ENCODE measurements around the gene ZYG11B. TPM values are rescaled to one million over a fixed set of nuclear protein-coding genes. Genes with fewer than 3 reads are reported as not detected.

The ZYG11B gene
- polyA plus RNA-seq, 1 experiment = 26.1 TPM

DNA sequence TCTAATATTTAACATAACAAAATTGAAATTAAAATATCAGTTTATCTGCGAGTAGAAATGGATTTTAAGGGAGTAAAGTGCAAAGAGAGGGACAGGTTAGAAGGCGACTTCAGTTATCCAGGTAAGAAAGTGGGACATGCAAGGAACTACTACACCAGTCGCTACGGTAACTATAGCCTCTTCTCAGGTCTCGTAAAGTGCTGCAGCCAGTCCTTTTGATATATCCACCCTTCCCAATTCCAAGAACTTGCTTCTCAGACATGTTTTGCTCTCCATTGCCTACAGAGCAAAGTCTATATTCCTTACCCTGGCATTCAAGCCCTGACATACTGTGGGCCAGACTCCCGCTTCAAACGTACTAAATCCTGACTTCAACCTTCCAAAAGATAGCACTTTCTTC is 30.6 kb upstream of the ZYG11B start:
- ChIA-PET CTCF (interaction anchor here (0.7 to 1.0 kb wide), 2 partner anchors 11 to 348 kb away, joined by 3 to 4 read pairs; no protein-coding TSS in a partner anchor), POLR2A (no interaction called here)
- DNase-seq (ENCODE audit: low read depth, low spot score) = no peak
- H3K27me3 ChIP-seq (ENCODE audit: control insufficient read depth, insufficient read depth, low read length) = no peaks in the 10 kb centered on the region
- TF ChIP-seq, protein P1, sequence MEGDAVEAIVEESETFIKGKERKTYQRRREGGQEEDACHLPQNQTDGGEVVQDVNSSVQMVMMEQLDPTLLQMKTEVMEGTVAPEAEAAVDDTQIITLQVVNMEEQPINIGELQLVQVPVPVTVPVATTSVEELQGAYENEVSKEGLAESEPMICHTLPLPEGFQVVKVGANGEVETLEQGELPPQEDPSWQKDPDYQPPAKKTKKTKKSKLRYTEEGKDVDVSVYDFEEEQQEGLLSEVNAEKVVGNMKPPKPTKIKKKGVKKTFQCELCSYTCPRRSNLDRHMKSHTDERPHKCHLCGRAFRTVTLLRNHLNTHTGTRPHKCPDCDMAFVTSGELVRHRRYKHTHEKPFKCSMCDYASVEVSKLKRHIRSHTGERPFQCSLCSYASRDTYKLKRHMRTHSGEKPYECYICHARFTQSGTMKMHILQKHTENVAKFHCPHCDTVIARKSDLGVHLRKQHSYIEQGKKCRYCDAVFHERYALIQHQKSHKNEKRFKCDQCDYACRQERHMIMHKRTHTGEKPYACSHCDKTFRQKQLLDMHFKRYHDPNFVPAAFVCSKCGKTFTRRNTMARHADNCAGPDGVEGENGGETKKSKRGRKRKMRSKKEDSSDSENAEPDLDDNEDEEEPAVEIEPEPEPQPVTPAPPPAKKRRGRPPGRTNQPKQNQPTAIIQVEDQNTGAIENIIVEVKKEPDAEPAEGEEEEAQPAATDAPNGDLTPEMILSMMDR (IDR thresholded peaks at IDR 0.05; ENCODE audit: low read depth, low read length) = no peak
- H3K4me3 ChIP-seq (ENCODE audit: low read depth, low read length) = no peak overlapping the region
- H3K9me3 ChIP-seq (ENCODE audit: control insufficient read depth, insufficient read depth, low read length) = no peaks in the 10 kb centered on the region; the same call in 1 of the 2 replicates
- H3K27ac ChIP-seq (ENCODE audit: low read depth, low read length) = no peak overlapping the region

DNA sequence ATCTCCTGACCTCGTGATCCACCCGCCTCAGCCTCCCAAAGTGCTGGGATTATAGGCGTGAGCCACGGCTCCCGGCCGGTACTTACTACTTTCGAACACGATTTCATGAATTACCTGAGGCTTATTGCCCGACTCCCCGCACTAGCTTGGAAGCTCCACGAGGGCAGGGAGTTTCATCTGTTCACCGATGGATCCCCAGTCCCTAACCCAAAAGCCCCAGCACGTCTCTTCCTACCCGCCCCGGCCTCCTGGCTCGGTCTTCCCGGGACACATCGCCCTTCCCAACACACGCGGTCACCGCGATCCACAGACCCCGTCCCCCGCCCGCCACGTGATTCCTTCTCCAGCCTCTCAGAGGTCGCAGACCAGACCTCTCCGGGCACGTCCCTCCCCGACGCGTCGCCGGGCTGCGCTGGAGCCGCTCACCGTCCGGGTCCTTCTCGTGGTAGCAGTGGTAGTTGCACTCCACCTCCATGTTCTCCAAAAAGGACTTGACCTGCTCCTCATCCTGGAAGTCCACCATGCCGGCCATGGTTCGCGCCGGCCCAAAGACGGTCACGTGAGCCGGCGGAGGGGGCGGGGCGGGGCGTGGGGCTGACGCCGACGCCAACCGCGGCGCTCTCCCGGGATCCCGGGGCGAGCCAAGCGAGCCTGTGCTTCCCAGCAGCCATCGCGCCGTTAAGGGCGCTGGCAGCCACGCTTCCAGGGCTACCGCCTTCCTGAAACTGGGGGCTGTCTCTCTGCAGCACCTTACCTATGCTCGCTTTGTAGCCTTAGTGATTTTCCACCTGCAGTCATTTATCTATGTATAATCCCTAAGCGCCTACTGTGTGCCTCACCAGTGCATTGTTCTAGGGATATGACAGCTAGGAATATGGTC is 28.2 kb upstream of the ZYG11B start, which contains the start of gene COA7:
COA7 (minus strand) TSS at position 553 of the 880 bp plus-strand sequence; CDS start at position 532, 21 bp downstream.
- CTCF ChIA-PET = interaction anchor here (0.6 kb wide), 1 partner anchor 45 kb away, joined by 3 read pairs; no protein-coding TSS in a partner anchor
- peak within 1 kb of the TSS; percentile 65 for H3K27ac ChIP-seq (ENCODE audit: low read depth, low read length)
- no peaks in the 10 kb centered on the region; the same call in 1 of the 2 replicates for H3K9me3 ChIP-seq (ENCODE audit: control insufficient read depth, insufficient read depth, low read length)
- peak within 1 kb of the TSS; percentile 83 for H3K4me3 ChIP-seq (ENCODE audit: low read depth, low read length)
- H3K27me3 ChIP-seq (ENCODE audit: control insufficient read depth, insufficient read depth, low read length) = no peaks in the 10 kb centered on the region
- DNase-seq (ENCODE audit: low read depth, low spot score) = no peak
- POLR2A ChIA-PET = no interaction called here
- TF ChIP-seq, protein P1 (IDR thresholded peaks at IDR 0.05; ENCODE audit: low read depth, low read length) = no peak

DNA sequence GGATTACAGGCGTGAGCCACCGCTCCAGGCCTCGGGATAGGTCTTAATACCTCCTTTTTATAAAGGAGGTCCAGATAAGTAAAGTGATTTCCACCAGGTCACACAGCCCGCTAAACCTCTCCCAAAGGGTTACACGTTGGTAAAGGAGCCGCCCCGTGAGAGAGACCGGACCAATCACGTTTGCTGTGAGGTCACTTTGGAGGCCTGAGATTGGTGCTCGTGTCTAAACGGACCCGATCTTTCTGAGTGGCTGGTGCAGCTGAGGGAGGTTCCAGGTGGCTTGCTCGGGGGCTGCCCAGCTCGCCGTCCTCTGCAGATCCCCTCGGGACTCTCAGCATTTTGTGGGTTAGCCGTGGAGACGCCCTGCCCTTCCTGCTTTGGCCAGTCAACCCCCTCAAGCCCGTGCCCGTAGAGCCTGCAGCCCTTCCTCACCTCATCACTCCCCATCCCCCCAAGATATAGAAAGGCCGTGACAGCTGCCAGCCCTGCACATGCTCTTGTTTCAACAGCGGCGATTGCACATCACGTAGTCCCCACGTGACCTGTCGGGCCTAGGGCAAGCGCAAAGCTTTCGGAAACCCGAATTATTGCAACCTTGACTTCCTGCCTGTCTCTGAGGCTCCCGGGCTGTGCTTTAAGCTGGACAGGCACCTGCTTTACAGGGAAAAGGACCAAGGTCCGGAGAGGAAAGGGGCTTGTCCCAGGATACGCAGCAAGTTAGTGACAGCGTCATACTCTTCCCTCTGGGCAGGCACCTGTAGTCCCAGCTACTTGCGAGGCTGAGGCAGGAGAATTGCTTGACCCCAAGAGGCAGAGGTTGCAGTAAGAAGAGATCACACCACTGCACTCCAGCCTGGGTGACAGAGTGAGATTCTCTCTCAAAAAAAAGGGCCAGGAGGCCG is 23.1 kb upstream of the ZYG11B start:
- peak overlapping the region; percentile 52 for H3K27ac ChIP-seq (ENCODE audit: low read depth, low read length)
- peak overlapping the region; percentile 66 for H3K4me3 ChIP-seq (ENCODE audit: low read depth, low read length)
- no peaks in the 10 kb centered on the region for H3K27me3 ChIP-seq (ENCODE audit: control insufficient read depth, insufficient read depth, low read length)
- DNase-seq (ENCODE audit: low read depth, low spot score) = no peak
- ChIA-PET POLR2A (interaction anchor here (0.6 to 1.6 kb wide), 3 partner anchors 23 to 221 kb away, joined by 3 to 5 read pairs (median 4); partner anchors contain the start of gene ZYG11B), CTCF (interaction anchor here (0.5 to 0.6 kb wide), 3 partner anchors 22 to 195 kb away, joined by 3 to 8 read pairs (median 5); no protein-coding TSS in a partner anchor)
- TF ChIP-seq, protein P1 (IDR thresholded peaks at IDR 0.05; ENCODE audit: low read depth, low read length) = no peak
- H3K9me3 ChIP-seq (ENCODE audit: control insufficient read depth, insufficient read depth, low read length) = no peaks in the 10 kb centered on the region; the same call in 1 of the 2 replicates

DNA sequence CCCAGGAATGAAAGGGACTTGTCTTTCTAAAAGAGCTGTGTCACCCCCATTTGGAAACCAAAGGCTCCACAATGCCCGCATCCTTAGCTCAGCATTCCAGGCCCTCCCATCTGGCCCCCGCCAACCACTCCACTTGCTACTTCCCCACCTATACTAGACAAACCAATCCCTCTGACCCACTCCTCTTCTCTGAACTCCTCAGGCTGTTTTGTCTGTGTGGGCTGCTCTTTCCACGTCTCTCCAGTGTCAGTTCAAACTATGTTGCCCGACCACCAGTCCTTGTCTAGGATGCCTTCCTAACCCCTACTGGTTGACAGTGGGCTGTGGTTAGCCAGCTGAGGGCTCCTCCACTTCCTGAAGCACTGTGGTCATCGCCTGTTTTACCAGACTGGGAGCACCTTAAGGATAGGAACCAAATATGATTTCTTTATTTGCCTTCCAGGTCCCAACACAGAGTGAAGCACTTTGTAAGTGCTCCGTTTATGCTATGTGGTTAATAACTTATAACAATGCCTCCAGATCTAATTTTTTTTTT is 20.1 kb upstream of the ZYG11B start:
- POLR2A ChIA-PET = no interaction called here
- no peak for DNase-seq (ENCODE audit: low read depth, low spot score)
- TF ChIP-seq, protein P1 (IDR thresholded peaks at IDR 0.05; ENCODE audit: low read depth, low read length) = no peak
- H3K9me3 ChIP-seq (ENCODE audit: control insufficient read depth, insufficient read depth, low read length) = no peaks in the 10 kb centered on the region
- no peaks in the 10 kb centered on the region for H3K27me3 ChIP-seq (ENCODE audit: control insufficient read depth, insufficient read depth, low read length)
- CTCF ChIA-PET = no interaction called here
- no peak overlapping the region for H3K27ac ChIP-seq (ENCODE audit: low read depth, low read length)
- no peak overlapping the region for H3K4me3 ChIP-seq (ENCODE audit: low read depth, low read length)

Data from AG04450 (cell line).